ENCODE results near the gene CACNB3. TPM values are rescaled to one million over a fixed set of nuclear protein-coding genes. Genes with fewer than 3 reads are reported as not detected.

CACNB3 gene
- total and polyA plus RNA-seq, 9 of the 15 experiments (the other 6 are each of a cell fraction or from before 2014, with no cell fraction given), result 0.24 to 2.0 (median 1.5) TPM

DNA sequence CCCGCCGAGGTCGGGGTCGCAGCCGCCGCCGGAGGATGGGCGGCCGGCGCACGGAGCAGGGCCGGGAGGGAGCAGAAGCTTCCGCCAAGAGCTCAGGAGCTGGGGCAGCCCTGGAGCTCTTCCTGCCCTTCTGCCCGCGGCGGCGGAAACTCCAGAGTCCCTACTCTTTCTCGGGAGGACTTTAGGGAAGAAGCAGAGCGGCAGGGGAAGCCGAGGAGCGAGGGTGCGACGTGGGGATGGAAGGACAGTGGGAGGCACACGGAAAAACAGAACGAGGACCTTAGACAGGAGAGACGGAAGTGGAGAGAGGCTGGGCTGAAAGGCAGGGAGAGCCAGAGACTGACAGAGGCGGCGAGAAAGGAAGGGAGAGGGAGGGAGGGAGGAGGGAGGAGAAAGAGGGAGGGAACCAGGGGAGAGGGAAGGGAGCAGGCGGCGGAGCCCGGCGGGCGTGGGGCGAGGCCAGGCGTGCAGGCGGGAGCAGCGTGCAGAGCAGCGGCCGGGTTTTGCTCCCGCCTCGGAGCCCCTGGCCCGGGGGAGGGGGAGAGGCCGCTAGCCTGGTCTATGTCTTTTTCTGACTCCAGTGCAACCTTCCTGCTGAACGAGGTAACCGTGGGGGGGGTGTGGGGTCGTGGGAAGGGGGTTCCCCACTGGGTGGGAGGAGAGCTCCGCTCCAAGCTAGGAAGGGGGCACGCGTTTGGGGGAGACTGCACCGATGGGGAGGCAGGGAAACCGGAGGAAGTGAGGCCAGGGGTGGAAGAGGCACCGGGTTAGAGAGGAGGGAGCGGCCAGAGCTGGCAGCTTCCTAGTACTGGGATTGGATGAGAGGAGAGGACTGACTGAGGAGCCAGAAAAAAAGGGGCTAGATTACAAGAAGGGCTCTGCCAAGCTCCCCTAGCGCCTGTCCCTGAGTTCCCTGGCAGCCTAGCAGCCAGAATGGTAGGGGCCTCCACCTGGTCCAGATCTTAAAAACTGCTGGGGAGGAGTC, 2.9 kb upstream of the CACNB3 start (continued):
- TF ChIP-seq, protein P1, sequence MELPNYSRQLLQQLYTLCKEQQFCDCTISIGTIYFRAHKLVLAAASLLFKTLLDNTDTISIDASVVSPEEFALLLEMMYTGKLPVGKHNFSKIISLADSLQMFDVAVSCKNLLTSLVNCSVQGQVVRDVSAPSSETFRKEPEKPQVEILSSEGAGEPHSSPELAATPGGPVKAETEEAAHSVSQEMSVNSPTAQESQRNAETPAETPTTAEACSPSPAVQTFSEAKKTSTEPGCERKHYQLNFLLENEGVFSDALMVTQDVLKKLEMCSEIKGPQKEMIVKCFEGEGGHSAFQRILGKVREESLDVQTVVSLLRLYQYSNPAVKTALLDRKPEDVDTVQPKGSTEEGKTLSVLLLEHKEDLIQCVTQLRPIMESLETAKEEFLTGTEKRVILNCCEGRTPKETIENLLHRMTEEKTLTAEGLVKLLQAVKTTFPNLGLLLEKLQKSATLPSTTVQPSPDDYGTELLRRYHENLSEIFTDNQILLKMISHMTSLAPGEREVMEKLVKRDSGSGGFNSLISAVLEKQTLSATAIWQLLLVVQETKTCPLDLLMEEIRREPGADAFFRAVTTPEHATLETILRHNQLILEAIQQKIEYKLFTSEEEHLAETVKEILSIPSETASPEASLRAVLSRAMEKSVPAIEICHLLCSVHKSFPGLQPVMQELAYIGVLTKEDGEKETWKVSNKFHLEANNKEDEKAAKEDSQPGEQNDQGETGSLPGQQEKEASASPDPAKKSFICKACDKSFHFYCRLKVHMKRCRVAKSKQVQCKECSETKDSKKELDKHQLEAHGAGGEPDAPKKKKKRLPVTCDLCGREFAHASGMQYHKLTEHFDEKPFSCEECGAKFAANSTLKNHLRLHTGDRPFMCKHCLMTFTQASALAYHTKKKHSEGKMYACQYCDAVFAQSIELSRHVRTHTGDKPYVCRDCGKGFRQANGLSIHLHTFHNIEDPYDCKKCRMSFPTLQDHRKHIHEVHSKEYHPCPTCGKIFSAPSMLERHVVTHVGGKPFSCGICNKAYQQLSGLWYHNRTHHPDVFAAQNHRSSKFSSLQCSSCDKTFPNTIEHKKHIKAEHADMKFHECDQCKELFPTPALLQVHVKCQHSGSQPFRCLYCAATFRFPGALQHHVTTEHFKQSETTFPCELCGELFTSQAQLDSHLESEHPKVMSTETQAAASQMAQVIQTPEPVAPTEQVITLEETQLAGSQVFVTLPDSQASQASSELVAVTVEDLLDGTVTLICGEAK (IDR thresholded peaks at IDR 0.05), result peak; percentile 62
- TF ChIP-seq, protein P1 (CRISPR knock-in tag; IDR thresholded peaks at IDR 0.05), result no peak
